GM19395 (cell line): ENCODE results near the gene COQ5.
"Not testable (repeated sequence)": the region's sequence is repeated elsewhere in the genome, so short reads cannot be mapped to it uniquely, and the experiment has no call there.

Source experiments
- ATAC-seq: cut with Tn5 transposase; IDR thresholded peaks from one replicate; pipeline ENCODE4 v1.9.1; 2021; ENCODE audit warnings: mild to moderate bottlenecking, moderate library complexity; ENCODE audit not compliant: unreplicated experiment

COQ5 gene

GRCh38 chr12:120528861-120529525, at the start of gene COQ5:
TSS of gene COQ5 (minus strand) at chr12:120529158. CDS start at chr12:120529141, 17 bp downstream.
- peak; percentile 85 for ATAC-seq

GRCh38 chr12:120574106-120574505, 45.1 kb upstream of the COQ5 start:
- no peak for ATAC-seq

GRCh38 chr12:120573560-120573959, 44.6 kb upstream of the COQ5 start:
- no peak for ATAC-seq

- no peak for ATAC-seq
Measured at GRCh38 chr12:120571299-120571698, 42.3 kb upstream of the COQ5 start.

- ATAC-seq = no peak
Measured at GRCh38 chr12:120563495-120563894, 34.5 kb upstream of the COQ5 start.

GRCh38 chr12:120562906-120563305, 33.9 kb upstream of the COQ5 start:
- no peak for ATAC-seq

GRCh38 chr12:120557589-120557988, 28.6 kb upstream of the COQ5 start:
- ATAC-seq = no peak

- ATAC-seq = no peak
Measured at GRCh38 chr12:120554678-120555077, 25.7 kb upstream of the COQ5 start.

- ATAC-seq = no peak
Measured at GRCh38 chr12:120546050-120546386, 17.1 kb upstream of the COQ5 start.

- no peak for ATAC-seq
Measured at GRCh38 chr12:120544691-120545090, 15.7 kb upstream of the COQ5 start.

- ATAC-seq = no peak
Measured at GRCh38 chr12:120542166-120542565, 13.2 kb upstream of the COQ5 start.

- no peak for ATAC-seq
Measured at GRCh38 chr12:120540445-120540844, 11.5 kb upstream of the COQ5 start.

- ATAC-seq = no peak
Measured at GRCh38 chr12:120539303-120539702, 10.3 kb upstream of the COQ5 start.

- no peak for ATAC-seq
Measured at GRCh38 chr12:120538281-120539156, 9.6 kb upstream of the COQ5 start.

GRCh38 chr12:120537856-120538220, 8.9 kb upstream of the COQ5 start:
- ATAC-seq = no peak

GRCh38 chr12:120536064-120536791, 7.3 kb upstream of the COQ5 start:
- no peak for ATAC-seq

- ATAC-seq = peak; percentile 45
Measured at GRCh38 chr12:120534703-120535655, 6.0 kb upstream of the COQ5 start.

GRCh38 chr12:120534203-120534702, 5.3 kb upstream of the COQ5 start, which contains the start of gene RNF10:
TSS of gene RNF10 (plus strand) at chr12:120534356. CDS start at chr12:120534812, 456 bp downstream.
- peak; percentile 62 for ATAC-seq

GRCh38 chr12:120532701-120533238, 3.8 kb upstream of the COQ5 start:
- no peak for ATAC-seq

GRCh38 chr12:120530418-120530761, 1.4 kb upstream of the COQ5 start:
- ATAC-seq = not testable (repeated sequence)
